NB4 (cell line): Measurements from ENCODE around the gene ILF3.
"Not testable (repeated sequence)": the region's sequence is repeated elsewhere in the genome, so short reads cannot be mapped to it uniquely, and the experiment has no call there.

ENCODE experiments used
- POLR2A ChIP-seq: IDR thresholded peaks from 2 replicates; pipeline ENCODE4 v1.6.1; 2011; ENCODE audit warnings: mild to moderate bottlenecking; ENCODE audit not compliant: insufficient read length; ENCODE audit errors: extremely low read depth
- TF ChIP-seq, protein P1 (sequence below): IDR thresholded peaks from one replicate; pipeline ENCODE4 v1.5.1; 2012; ENCODE audit warnings: low read depth, low read length
- TF ChIP-seq, protein P2 (sequence below): IDR thresholded peaks from 2 replicates; pipeline ENCODE4 v1.6.1; 2011; ENCODE audit warnings: low read depth, low read length

DNA sequence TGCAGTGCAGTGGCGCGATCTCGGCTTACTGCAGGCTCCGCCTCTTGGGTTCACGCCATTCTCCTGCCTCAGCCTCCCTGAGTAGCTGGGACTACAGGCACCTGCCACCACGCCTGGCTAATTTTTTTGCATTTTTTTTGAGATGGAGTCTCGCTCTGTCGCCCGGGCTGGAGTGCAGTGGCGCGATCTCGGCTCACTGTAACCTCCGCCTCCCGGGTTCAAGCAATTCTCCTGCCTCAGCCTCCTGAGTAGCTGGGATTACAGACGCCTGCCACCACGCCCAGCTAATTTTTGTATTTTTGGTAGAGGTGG lies 9.1 kb downstream of the ILF3 start:
- TF ChIP-seq, protein P1, sequence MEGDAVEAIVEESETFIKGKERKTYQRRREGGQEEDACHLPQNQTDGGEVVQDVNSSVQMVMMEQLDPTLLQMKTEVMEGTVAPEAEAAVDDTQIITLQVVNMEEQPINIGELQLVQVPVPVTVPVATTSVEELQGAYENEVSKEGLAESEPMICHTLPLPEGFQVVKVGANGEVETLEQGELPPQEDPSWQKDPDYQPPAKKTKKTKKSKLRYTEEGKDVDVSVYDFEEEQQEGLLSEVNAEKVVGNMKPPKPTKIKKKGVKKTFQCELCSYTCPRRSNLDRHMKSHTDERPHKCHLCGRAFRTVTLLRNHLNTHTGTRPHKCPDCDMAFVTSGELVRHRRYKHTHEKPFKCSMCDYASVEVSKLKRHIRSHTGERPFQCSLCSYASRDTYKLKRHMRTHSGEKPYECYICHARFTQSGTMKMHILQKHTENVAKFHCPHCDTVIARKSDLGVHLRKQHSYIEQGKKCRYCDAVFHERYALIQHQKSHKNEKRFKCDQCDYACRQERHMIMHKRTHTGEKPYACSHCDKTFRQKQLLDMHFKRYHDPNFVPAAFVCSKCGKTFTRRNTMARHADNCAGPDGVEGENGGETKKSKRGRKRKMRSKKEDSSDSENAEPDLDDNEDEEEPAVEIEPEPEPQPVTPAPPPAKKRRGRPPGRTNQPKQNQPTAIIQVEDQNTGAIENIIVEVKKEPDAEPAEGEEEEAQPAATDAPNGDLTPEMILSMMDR: not testable (repeated sequence)
- not testable (repeated sequence) for TF ChIP-seq POLR2A
- TF ChIP-seq, protein P2, sequence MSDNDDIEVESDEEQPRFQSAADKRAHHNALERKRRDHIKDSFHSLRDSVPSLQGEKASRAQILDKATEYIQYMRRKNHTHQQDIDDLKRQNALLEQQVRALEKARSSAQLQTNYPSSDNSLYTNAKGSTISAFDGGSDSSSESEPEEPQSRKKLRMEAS: not testable (repeated sequence)
